Urothelium cell line (cell line): ENCODE measurements around the gene NBEAL2.
"Not testable (repeated sequence)": the region's sequence is repeated elsewhere in the genome, so short reads cannot be mapped to it uniquely, and the experiment has no call there.

Experiments
- DNase-seq: peaks from one replicate; pipeline ENCODE4 v3.0.0; 2011; ENCODE audit warnings: low spot score, mixed read lengths
- FAIRE-seq: peaks from 2 replicates; lab custom pipeline; 2011; peaks lifted over from hg19 to GRCh38; lab: Jason Lieb, UNC

The NBEAL2 gene

DNA sequence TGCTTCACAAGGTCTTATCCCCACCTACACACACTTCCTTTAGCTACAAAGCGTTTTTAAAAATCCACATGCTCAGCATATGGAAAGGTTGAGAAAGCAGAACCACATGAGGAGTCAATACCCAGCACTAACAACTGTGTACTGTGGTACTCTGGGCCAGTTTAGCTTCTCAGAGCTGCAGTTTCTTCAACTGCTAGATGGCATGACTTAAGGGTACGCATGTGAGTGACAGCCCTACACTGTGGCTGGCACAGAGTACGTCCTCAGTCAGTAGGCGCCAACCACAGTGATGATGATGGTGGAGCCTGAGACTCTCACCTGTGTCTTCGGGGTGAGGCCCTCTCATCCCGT lies 20.3 kb upstream of the NBEAL2 start:
- FAIRE-seq, result no peak

GRCh38 chr3:46960081-46960701 lies 19.3 kb upstream of the NBEAL2 start:
- no peak for FAIRE-seq

More for the DNA sequence above, 20.3 kb upstream of the NBEAL2 start:
- no peak for DNase-seq

DNA sequence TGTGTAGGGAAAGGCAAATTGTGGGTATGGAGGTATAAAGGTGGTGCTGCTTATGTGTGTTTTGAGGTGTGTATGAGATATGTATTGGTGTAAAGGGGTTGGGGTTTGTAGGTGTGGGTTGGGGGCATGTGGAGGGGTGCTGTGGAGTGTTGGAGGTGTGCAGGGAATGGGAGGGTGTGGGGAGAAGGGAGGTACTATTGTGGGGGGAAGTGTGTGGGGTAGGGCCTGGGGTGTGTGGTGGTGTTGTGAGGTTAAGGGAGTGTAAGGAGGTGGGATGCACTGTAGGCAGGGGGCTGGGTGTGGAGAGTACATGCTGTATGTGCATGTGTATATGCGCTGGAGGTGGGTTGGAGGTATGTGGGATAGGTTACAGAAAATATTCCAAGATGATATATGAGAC lies 18.6 kb upstream of the NBEAL2 start:
- FAIRE-seq (no peak), DNase-seq (no peak)

More at GRCh38 chr3:46960081-46960701, 19.3 kb upstream of the NBEAL2 start:
- no peak for DNase-seq

- DNase-seq (no peak), FAIRE-seq (no peak)
Measured at GRCh38 chr3:46962427-46962826, 17.0 kb upstream of the NBEAL2 start.

GRCh38 chr3:46962990-46963389 lies 16.5 kb upstream of the NBEAL2 start:
- DNase-seq, result no peak
- no peak for FAIRE-seq

DNA sequence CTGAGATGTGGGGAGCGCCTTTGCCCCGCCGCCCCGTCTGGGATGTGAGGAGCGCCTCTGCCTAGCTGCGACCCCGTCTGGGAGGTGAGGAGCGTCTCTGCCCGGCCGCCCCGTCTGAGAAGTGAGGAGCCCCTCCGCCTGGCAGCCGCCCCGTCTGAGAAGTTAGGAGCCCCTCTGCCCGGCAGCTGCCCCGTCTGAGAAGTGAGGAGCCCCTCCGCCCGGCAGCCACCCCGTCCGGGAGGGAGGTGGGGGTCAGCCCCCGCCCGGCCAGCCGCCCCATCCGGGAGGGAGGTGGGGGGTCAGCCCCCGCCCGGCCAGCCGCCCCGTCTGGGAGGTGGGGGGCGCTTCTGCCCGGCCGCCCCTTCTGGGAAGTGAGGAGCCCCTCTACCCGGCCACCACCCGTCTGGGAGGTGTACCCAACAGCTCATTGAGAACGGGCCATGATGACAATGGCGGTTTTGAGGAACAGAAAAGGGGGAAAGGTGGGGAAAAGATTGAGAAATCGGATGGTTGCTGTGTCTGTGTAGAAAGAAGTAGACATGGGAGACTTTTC lies 15.4 kb upstream of the NBEAL2 start:
- not testable (repeated sequence) for FAIRE-seq, DNase-seq

- DNase-seq, result no peak
Measured at GRCh38 chr3:46965151-46965550, 14.3 kb upstream of the NBEAL2 start.

GRCh38 chr3:46966811-46967210 lies 12.7 kb upstream of the NBEAL2 start:
- no peak for FAIRE-seq
- no peak for DNase-seq

More at GRCh38 chr3:46965151-46965550, 14.3 kb upstream of the NBEAL2 start:
- no peak for FAIRE-seq

GRCh38 chr3:46968783-46969428 lies 10.6 kb upstream of the NBEAL2 start:
- DNase-seq, result no peak
- FAIRE-seq, result no peak

DNA sequence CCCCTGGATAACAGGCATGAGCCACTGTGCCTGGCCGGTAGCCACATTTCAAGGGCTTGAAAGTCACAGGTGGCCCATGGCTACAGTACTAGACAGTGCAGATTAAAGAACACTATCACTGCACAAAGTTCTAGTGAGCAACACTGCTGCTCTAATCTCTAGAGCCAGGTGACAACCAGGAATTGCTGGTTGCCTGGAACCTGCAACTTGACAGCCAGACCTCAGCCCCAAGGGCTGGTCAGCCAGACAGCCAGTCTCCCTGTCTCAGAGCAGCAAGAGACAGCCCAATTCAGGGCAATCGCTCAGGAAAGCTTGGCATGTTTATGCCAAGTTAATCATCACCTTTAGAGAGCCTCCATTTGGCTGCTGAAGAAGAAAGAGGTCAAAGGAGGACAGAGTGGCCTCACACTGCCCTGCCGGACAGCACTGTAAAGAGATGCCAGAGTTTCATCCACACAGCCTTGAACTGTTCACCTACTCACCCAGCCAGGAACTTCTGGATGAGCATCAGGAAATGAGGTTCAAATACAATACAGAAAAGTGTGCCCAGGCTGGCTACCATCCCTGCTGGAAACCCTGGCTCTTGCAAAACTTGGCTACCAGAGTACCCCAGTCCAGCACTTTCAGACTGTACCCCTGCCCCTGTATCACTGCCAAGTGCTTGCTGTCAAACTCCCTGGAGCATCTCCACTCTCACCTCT lies 8.9 kb upstream of the NBEAL2 start:
- no peak for FAIRE-seq
- DNase-seq, result no peak

DNA sequence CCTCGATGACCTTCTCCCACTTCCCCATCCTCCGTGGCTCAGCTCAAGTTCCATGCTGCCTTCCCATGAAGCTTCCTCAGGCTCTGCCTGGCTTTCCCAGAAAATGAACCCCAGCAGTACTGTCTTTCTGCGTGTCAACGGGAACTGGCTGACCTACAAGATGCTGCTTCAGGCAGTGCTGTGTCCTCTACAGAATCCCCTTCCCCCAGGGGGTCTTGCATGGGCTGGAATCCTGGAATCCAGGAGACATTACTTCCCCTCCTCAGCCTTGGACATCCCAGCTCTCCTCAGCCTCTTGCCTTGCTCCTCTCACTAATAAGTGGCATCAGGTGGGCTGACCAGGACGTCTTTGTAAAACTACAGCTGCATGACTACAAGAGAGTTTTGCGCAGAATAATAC lies 8.3 kb upstream of the NBEAL2 start:
- FAIRE-seq, result peak; percentile 62
- no peak for DNase-seq

DNA sequence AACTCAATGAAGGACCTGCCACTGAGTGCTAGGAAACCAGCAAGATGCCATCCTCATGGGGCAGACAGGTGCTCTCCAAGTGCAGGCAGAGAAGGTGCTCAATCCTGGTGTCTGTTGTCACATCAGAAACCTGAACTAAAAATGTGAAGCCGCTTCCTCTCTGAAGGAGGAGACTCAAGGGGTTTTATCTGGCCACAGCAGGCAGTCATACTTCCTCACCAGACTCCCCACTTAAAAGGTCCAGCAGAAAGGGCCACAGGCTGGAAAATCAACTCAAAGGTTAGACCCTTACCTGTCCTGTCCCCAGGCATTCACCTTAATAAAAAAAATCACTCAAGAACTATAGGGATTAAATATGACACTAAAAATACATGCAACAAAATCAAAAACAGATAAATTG lies 7.7 kb upstream of the NBEAL2 start:
- FAIRE-seq, result no peak
- no peak for DNase-seq

GRCh38 chr3:46972396-46972795 lies 7.1 kb upstream of the NBEAL2 start:
- no peak for FAIRE-seq
- no peak for DNase-seq

DNA sequence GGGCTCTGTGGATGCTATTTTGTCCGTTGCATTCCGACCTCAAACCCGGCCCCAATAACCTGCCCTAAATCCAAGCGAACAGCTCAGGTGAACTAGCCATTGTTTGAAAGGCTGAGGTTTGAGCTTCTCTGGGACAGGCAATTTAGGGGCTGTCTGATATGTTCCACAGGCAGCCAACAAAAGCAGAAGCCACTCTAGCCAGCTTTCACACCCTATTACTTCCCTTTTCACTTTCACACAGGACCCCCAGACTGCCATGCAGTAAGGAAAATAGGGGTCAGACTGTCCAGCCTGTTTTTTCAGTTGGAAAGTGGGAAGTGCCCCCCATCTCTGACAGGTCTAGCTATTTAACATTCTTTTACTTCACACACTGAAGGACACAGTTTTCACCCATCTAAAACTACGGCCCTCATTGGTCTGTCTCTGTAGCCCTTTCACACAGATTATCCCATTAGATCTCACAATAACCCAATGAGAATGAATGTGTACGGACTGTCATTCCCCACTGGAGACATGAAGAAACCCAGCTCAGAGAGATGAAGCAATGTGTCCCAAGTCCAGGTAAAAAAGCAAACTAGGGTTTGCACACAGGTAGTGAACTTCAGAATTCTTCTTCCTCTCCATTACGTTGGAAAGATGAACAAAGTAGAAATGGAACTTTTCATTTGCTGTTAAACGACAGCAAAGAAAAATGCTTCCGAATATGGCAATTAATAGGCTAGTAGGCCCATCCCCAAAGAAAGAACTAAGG lies 4.9 kb upstream of the NBEAL2 start:
- FAIRE-seq (no peak), DNase-seq (no peak)

GRCh38 chr3:46976326-46977190 lies 2.9 kb upstream of the NBEAL2 start, which contains the start of gene CCDC12:
Gene CCDC12 (minus strand): TSS chr3:46976745. CDS start chr3:46976732, 13 bp downstream.
- DNase-seq (peak; percentile 98), FAIRE-seq (no peak)

GRCh38 chr3:46977811-46978195 lies 1.7 kb upstream of the NBEAL2 start:
- FAIRE-seq (no peak), DNase-seq (no peak)

- FAIRE-seq (no peak), DNase-seq (no peak)
Measured at GRCh38 chr3:46978381-46978780, 1.1 kb upstream of the NBEAL2 start.

GRCh38 chr3:46979958-46980497 lies 562 bp downstream of the NBEAL2 start:
- DNase-seq (peak; percentile 42), FAIRE-seq (no peak)

DNA sequence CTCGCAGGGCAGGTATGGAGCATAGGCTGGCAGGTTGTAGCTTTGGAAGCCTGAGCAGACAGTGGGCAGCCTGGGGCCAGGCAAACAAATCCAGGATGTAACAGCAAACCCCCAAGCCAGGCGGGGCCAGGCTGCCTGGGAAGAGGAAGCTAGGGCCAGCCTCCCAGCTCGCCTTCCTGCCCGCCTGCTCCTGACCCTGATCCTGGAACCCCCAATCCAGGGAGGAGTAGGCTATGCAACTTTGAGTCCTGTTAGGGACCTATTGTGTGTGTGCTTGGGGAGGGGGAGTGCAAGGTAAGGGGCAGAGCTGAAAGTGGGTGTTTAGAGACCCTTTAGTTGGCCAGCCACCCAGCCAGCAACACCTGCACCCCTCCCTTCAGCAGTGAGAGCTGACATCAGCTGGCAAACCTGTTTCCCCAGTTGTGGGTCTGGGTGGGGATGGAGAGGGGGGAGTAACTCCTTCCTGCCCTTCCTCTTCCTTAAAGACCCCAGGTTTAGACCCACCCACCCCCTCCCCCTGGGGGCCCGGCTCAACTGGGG lies 2.5 kb downstream of the NBEAL2 start:
- DNase-seq (no peak), FAIRE-seq (no peak)

GRCh38 chr3:46982546-46982945 lies 3.1 kb downstream of the NBEAL2 start:
- FAIRE-seq (no peak), DNase-seq (no peak)
